Small intestine (tissue), 4 donors: ENCODE results near the gene RNF145. TPM values are rescaled to one million over a fixed set of nuclear protein-coding genes. Genes with fewer than 3 reads are reported as not detected.

Experiments
- polyA plus RNA-seq, 4 donors: library from polyadenylated mRNA; stranded (reverse) in 3 of 4; unstranded in 1 of 4; fragments of 200-250 nt in 3 of 4; fragments of 120-200 nt in 1 of 4; gene quantifications; one replicate each; pipeline versions ENCODE4 v1.2.1 to v1.2.3, GENCODE V29; 2013
- donor health status: healthy with polysubstance abuse.
- donor health status: Bipolar disorder and iron deficiency.
- donor health status: healthy.

Gene RNF145
- polyA plus RNA-seq, 4 donors, result 6.5 to 47.3 (median 23.1) TPM

Other genes with a start within 250 kb of the RNF145 start
- 1 to 10 TPM in 2 of 4 donors, under 1 TPM in 1, not detected in 1; 0.54 to 6.2 (median 1.8) TPM for gene EBF1, start 109.6 kb downstream of the RNF145 start, polyA plus RNA-seq
- gene UBLCP1, start 53.7 kb upstream of the RNF145 start, polyA plus RNA-seq, result 10 to 100 TPM; 13.0 to 21.7 (median 16.0) TPM
- under 1 TPM in 1 of 4 donors, not detected in 3; 0.07 TPM for gene IL12B, start 120.9 kb upstream of the RNF145 start, polyA plus RNA-seq